HCT116 (cell line): ENCODE results near the gene SPRING1. TPM values are rescaled to one million over a fixed set of nuclear protein-coding genes. Genes with fewer than 3 reads are reported as not detected.

Source experiments
- ATAC-seq: fragments of 200-7000 bp; cut with Tn5 transposase; 2 replicates; pipeline ENCODE4 v1.9.1; 2020; ENCODE audit warnings: mild to moderate bottlenecking, moderate library complexity
- BruUV-seq: library from RNA; stranded (reverse); fragments of 400-500 nt; replicated peaks from 2 replicates; lab custom pipeline; 2021; lab: Mats Ljungman, UMichigan
- CTCF ChIA-PET: fragments of 300-600 bp; sonication (Branson Sonifier 250); formaldehyde crosslinking; loops from one replicate; lab custom pipeline; 2021; ENCODE audit warnings: antibody characterized with exemption; lab: Charles Lee
- POLR2A ChIA-PET: fragments of 300-600, 350-600 bp; sonication (Branson Sonifier 250); formaldehyde crosslinking; loops from one replicate; lab custom pipeline; 2021; ENCODE audit warnings: antibody characterized with exemption; lab: Charles Lee
- RAD21 ChIA-PET, 2 experiments: fragments of 300-600 bp; sonication (Branson Sonifier 250); formaldehyde crosslinking; loops; one replicate each; lab custom pipeline; 2023; ENCODE audit warnings: low total read pairs in 2 of 2; ENCODE audit not compliant: uncharacterized antibody in 2 of 2, unreplicated experiment in 2 of 2, low non-redundant PET in 1 of 2; lab: Charles Lee
- DNase-seq: peaks from one replicate; pipeline ENCODE4 v3.0.0-alpha.2; 2010; ENCODE audit warnings: low read depth, low spot score
- H2AFZ ChIP-seq: fragments of 200-600 bp; shearing (Covaris generic), sonication (generic); 2 replicates; pipeline ENCODE4 v1.6.1; 2017; ENCODE audit warnings: low read depth, mixed run types, mixed read lengths, antibody characterized with exemption, low read length; ENCODE audit not compliant: poor library complexity, severe bottlenecking
- H3K27ac ChIP-seq: 2 replicates; pipeline ENCODE4 v1.5.1; 2012; ENCODE audit warnings: low read depth, low read length
- H3K27me3 ChIP-seq: fragments of 200-600 bp; sonication (generic); 2 replicates; pipeline ENCODE4 v1.6.1; 2016; ENCODE audit warnings: mixed run types, low read length, mixed read lengths; ENCODE audit not compliant: insufficient read depth
- H3K36me3 ChIP-seq, 2 experiments: fragments of 200-500 bp in 1 of 2; fragments of 200-600 bp in 1 of 2; sonication (Bioruptor generic) in 1 of 2; sonication (generic) in 1 of 2; 2 replicates each; pipeline versions ENCODE4 v1.5.1 to v1.6.1; 2014 to 2016; ENCODE audit warnings: low read length in 2 of 2, inconsistent platforms in 1 of 2, mixed read lengths in 1 of 2, mixed run types in 1 of 2; ENCODE audit not compliant: insufficient read depth in 2 of 2, control insufficient read depth in 1 of 2
- H3K4me1 ChIP-seq, 2 experiments: fragments of 200-600 bp in 1 of 2; sonication (generic) in 1 of 2; 2 replicates each; pipeline versions ENCODE4 v1.5.1 to v1.6.1; 2012 to 2017; ENCODE audit warnings: low read length in 2 of 2, inconsistent platforms in 1 of 2, mild to moderate bottlenecking in 1 of 2, mixed read lengths in 1 of 2, mixed run types in 1 of 2, moderate library complexity in 1 of 2; ENCODE audit not compliant: insufficient read depth in 2 of 2, control insufficient read depth in 1 of 2
- H3K4me2 ChIP-seq: fragments of 200-600 bp; sonication (generic); 2 replicates; pipeline ENCODE4 v1.6.1; 2017; ENCODE audit warnings: mixed run types, low read length, mixed read lengths
- H3K4me3 ChIP-seq, 2 experiments: fragments of 200-600 bp in 1 of 2; sonication (generic) in 1 of 2; replicated peaks in 1 of 2; 2 replicates each; pipeline ENCODE4 v1.5.1; 2011 to 2016; ENCODE audit warnings: low read length in 2 of 2, control low read depth in 1 of 2, low read depth in 1 of 2, mild to moderate bottlenecking in 1 of 2, mixed read lengths in 1 of 2, mixed run types in 1 of 2
- H3K79me2 ChIP-seq: fragments of 200-600 bp; sonication (generic); 2 replicates; pipeline ENCODE4 v1.6.1; 2017; ENCODE audit warnings: mild to moderate bottlenecking, mixed run types, low read length, moderate library complexity, mixed read lengths; ENCODE audit not compliant: insufficient read depth
- H3K9ac ChIP-seq: fragments of 200-600 bp; sonication (generic); 2 replicates; pipeline ENCODE4 v1.6.1; 2016; ENCODE audit warnings: low read length, mixed read lengths
- H3K9me2 ChIP-seq: fragments of 200-600 bp; sonication (generic), shearing (Covaris generic); 2 replicates; pipeline ENCODE4 v1.6.1; 2017; ENCODE audit warnings: mixed run types, mild to moderate bottlenecking, moderate library complexity; ENCODE audit not compliant: insufficient read depth
- H3K9me3 ChIP-seq, 2 experiments: fragments of 200-500 bp in 1 of 2; fragments of 200-600 bp in 1 of 2; sonication (Bioruptor generic) in 1 of 2; sonication (generic) in 1 of 2; 2 replicates each; pipeline ENCODE4 v1.6.1; 2014 to 2017; ENCODE audit warnings: low read length in 2 of 2, mixed read lengths in 2 of 2, inconsistent platforms in 1 of 2, low read depth in 1 of 2, mild to moderate bottlenecking in 1 of 2, mixed run types in 1 of 2, moderate library complexity in 1 of 2; ENCODE audit not compliant: control insufficient read depth in 1 of 2, insufficient read depth in 1 of 2
- H4K20me1 ChIP-seq: fragments of 200-600 bp; sonication (generic), shearing (Covaris generic); 2 replicates; pipeline ENCODE4 v1.6.1; 2017; ENCODE audit warnings: mixed run types, mild to moderate bottlenecking, moderate library complexity; ENCODE audit not compliant: insufficient read depth
- ATF3 ChIP-seq: IDR thresholded peaks from 2 replicates; pipeline ENCODE4 v1.6.1; 2012
- CEBPB ChIP-seq: IDR thresholded peaks from 2 replicates; pipeline ENCODE4 v1.6.1; 2012; ENCODE audit warnings: low read depth
- CTCF ChIP-seq, 3 experiments: fragments of 200-600 bp in 1 of 3; sonication (generic) in 1 of 3; IDR thresholded peaks in 2 of 3; conservative IDR thresholded peaks in 1 of 3; 2 replicates each; pipeline ENCODE4 v1.5.1; 2012 to 2017; ENCODE audit warnings: low read depth in 2 of 3, low read length in 2 of 3, antibody characterized with exemption in 1 of 3, borderline replicate concordance in 1 of 3, control low read depth in 1 of 3, mild to moderate bottlenecking in 1 of 3, mixed read lengths in 1 of 3, mixed run types in 1 of 3, moderate library complexity in 1 of 3; ENCODE audit not compliant: insufficient read depth in 1 of 3
- EGR1 ChIP-seq: IDR thresholded peaks from 2 replicates; pipeline ENCODE4 v1.6.1; 2012; ENCODE audit warnings: low read depth
- ELF1 ChIP-seq: IDR thresholded peaks from 2 replicates; pipeline ENCODE4 v1.6.1; 2012; ENCODE audit warnings: low read depth, borderline replicate concordance
- EZH2 ChIP-seq: fragments of 200-600 bp; sonication (generic); IDR thresholded peaks from 2 replicates; pipeline ENCODE4 v1.6.1; 2017; ENCODE audit warnings: antibody characterized with exemption, mixed run types
- FOSL1 ChIP-seq: IDR thresholded peaks from 2 replicates; pipeline ENCODE4 v1.6.1; 2012; ENCODE audit warnings: low read depth
- JUND ChIP-seq: IDR thresholded peaks from 2 replicates; pipeline ENCODE4 v1.6.1; 2012
- POLR2AphosphoS5 ChIP-seq: IDR thresholded peaks from 2 replicates; pipeline ENCODE4 v1.6.1; 2011; ENCODE audit warnings: mild to moderate bottlenecking, low read depth, low read length, moderate library complexity
- REST ChIP-seq: IDR thresholded peaks from 2 replicates; pipeline ENCODE4 v1.6.1; 2012; ENCODE audit warnings: low read depth
- TCF7L2 ChIP-seq: IDR thresholded peaks from 2 replicates; pipeline ENCODE4 v1.7.0; 2011; ENCODE audit warnings: borderline replicate concordance, inconsistent platforms; ENCODE audit not compliant: insufficient read depth, insufficient read length; ENCODE audit errors: extremely low read depth
- YY1 ChIP-seq: IDR thresholded peaks from 2 replicates; pipeline ENCODE4 v1.6.1; 2011; ENCODE audit warnings: low read length, low read depth, moderate library complexity, mild to moderate bottlenecking; ENCODE audit not compliant: insufficient replicate concordance; ENCODE audit errors: extremely low read depth
- ZBTB33 ChIP-seq: IDR thresholded peaks from 2 replicates; pipeline ENCODE4 v1.6.1; 2011; ENCODE audit warnings: mild to moderate bottlenecking, low read length, moderate library complexity; ENCODE audit not compliant: insufficient replicate concordance; ENCODE audit errors: extremely low read depth
- ZFX ChIP-seq: fragments of 450-650 bp; IDR thresholded peaks from 2 replicates; pipeline ENCODE4 v1.6.1; 2017
- ZNF274 ChIP-seq: fragments of 200-500 bp; sonication (Bioruptor generic); IDR thresholded peaks from 2 replicates; pipeline ENCODE4 v1.6.1; 2014; ENCODE audit warnings: mild to moderate bottlenecking, low read depth, low read length, inconsistent platforms
- intact Hi-C: fragments of 100-400 bp; cut with micrococcal nuclease; formaldehyde crosslinking; loops from 2 replicates; pipeline ENCODE4 v1.10.0; 2022
- total RNA-seq: library from RNA; stranded (reverse); gene quantifications from one replicate; pipeline ENCODE4 v1.2.1, GENCODE V29; 2021; ENCODE audit not compliant: unreplicated experiment

Gene SPRING1
- total RNA-seq, 1 experiment from 2014 or later = 28.5 TPM

GRCh38 chr12:116734156-116734768 lies 3.6 kb downstream of the SPRING1 start (continued):
- TF ChIP-seq ZNF274 (no peak), YY1 (no peak), ZFX (no peak), CEBPB (no peak)

GRCh38 chr12:116731801-116732200 lies 6.1 kb downstream of the SPRING1 start:
- intact Hi-C loops = no loop called here
- Histone ChIP-seq H3K4me3 (no peak overlapping the region), H3K9ac (no peak overlapping the region), H3K4me1 (peaks cover 4 to 9% of the 10 kb centered on the region in 2 experiments; a peak in 3 of 4 replicates), H3K27ac (no peak overlapping the region), H4K20me1 (no peaks in the 10 kb centered on the region), H3K27me3 (no peaks in the 10 kb centered on the region), H3K4me2 (no peak overlapping the region), H2AFZ (no peak overlapping the region), H3K79me2 (peaks cover 49% of the 10 kb centered on the region), H3K36me3 (peaks cover 5 to 6% of the 10 kb centered on the region in 2 experiments; a peak in 2 of 4 replicates), H3K9me3 (no peaks in the 10 kb centered on the region), H3K9me2 (no peaks in the 10 kb centered on the region)
- TF ChIP-seq ZBTB33 (no peak), ATF3 (no peak), POLR2AphosphoS5 (no peak), YY1 (no peak), CTCF (IDR thresholded peaks at IDR 0.05 in 2 of 3, conservative IDR thresholded peaks at IDR 0.05 in 1 of 3; ENCODE audit: borderline replicate concordance in 1 of 3, insufficient read depth in 1 of 3, low read depth in 2 of 3, low read length in 2 of 3) (no peak), EGR1 (no peak), TCF7L2 (no peak), JUND (no peak), ZFX (no peak), REST (no peak), EZH2 (no peak), ELF1 (no peak), ZNF274 (no peak), FOSL1 (no peak)
- POLR2A ChIA-PET = no interaction called here
- CTCF ChIA-PET = no interaction called here
- DNase-seq = no peak
- no peak for ATAC-seq
- BruUV-seq = no TSS peak
- RAD21 ChIA-PET = no interaction called here
